Peyer's patch (tissue), 4 donors: ENCODE measurements around the gene SSC4D.

Experiments
- CTCF ChIP-seq, 6 experiments: fragments of 450-650 bp in 4 of 6; fragments of 200-600 bp in 2 of 6; sonication (generic) in 1 of 6; IDR thresholded peaks; one replicate each; pipeline ENCODE4 v1.5.1; 2017 to 2019; ENCODE audit warnings: antibody characterized with exemption in 6 of 6, mild to moderate bottlenecking in 3 of 6, moderate library complexity in 1 of 6
- POLR2A ChIP-seq, 2 donors: fragments of 450-650 bp; IDR thresholded peaks; one replicate each; pipeline ENCODE4 v1.5.1; 2017; ENCODE audit warnings: antibody characterized with exemption in 2 of 2, mild to moderate bottlenecking in 2 of 2, moderate library complexity in 2 of 2

- TF ChIP-seq POLR2A (IDR thresholded peaks at IDR 0.05) (no peak), CTCF (IDR thresholded peaks at IDR 0.05) (no peak)
Observed at GRCh38 chr7:76375251-76375650, 34.2 kb downstream of the SSC4D start.
